GM10248 (cell line): ENCODE data around the gene KANSL1.
"Not testable (repeated sequence)": the region's sequence is repeated elsewhere in the genome, so short reads cannot be mapped to it uniquely, and the experiment has no call there.

ENCODE experiments used
- CTCF ChIA-PET: fragments of 300-600 bp; sonication (Branson Sonifier 250); formaldehyde crosslinking; extraction: SDS; loops from one replicate; lab custom pipeline; 2021; ENCODE audit warnings: antibody characterized with exemption; lab: Yijun Ruan, JAX
- POLR2A ChIA-PET: fragments of 350-650 bp; sonication (Branson Sonifier 250); formaldehyde crosslinking; extraction: SDS; loops from one replicate; lab custom pipeline; 2020; ENCODE audit warnings: antibody characterized with exemption; lab: Yijun Ruan, JAX
- DNase-seq: peaks from one replicate; pipeline ENCODE4 v3.0.0; 2012; ENCODE audit errors: extremely low spot score
- CTCF ChIP-seq: IDR thresholded peaks from 2 replicates; pipeline ENCODE4 v1.5.1; 2012; ENCODE audit warnings: mild to moderate bottlenecking, low read depth; ENCODE audit errors: extremely low read depth, missing control alignments, control extremely low read depth

Gene KANSL1

GRCh38 chr17:46192189-46192438, 1.1 kb downstream of the KANSL1 start:
- DNase-seq = no peak
- TF ChIP-seq CTCF = no peak
- ChIA-PET POLR2A (no interaction called here), CTCF (interaction anchor here (1.2 to 2.3 kb wide), 5 partner anchors 10 to 190 kb away, joined by 3 to 17 read pairs (median 9); no protein-coding TSS in a partner anchor)

DNA sequence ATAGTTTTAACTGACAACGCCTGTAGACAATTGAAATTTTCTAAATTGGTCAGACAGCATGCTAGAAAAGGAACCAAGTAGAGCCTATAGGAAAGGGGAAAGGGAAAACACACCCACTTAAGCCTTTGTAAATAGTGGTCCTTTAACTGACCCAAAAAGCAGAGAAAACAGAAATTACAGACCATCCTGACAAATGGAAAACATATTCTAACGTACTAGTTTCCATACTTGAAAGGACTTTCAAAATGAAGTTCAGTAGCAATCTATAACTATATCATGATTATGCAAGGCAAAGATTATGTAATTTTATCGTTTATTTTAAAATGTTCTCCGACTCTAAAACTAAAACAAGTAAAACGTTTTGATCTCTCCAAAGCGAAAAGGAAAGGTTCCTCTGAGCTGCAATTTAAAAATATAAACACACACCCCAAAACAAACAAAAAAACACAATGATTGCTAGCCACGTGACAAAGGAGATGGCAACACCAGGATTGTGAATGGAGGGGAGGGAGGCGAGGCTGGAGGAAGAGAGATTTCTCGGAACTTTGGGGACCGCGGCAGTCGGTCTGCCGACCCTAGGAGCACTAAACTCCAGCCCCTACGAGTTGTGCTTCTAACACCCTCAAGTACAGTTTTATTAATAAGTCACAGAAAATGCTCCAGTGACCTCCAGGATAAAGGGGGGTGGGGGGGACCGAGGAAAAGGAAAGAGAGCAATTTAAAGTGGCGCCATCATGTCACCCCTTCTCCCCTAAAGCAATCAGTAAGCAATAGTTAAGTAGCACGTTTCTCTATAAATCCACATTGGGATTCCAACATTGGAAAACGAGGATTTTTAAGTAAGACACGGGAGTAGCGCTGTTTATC, 1.7 kb downstream of the KANSL1 start:
- ChIA-PET CTCF (interaction anchor here (1.4 to 2.3 kb wide), 4 partner anchors 9 to 189 kb away, joined by 3 to 17 read pairs (median 13); no protein-coding TSS in a partner anchor), POLR2A (no interaction called here)
- TF ChIP-seq CTCF = no peak
- peak; percentile 34 for DNase-seq

DNA sequence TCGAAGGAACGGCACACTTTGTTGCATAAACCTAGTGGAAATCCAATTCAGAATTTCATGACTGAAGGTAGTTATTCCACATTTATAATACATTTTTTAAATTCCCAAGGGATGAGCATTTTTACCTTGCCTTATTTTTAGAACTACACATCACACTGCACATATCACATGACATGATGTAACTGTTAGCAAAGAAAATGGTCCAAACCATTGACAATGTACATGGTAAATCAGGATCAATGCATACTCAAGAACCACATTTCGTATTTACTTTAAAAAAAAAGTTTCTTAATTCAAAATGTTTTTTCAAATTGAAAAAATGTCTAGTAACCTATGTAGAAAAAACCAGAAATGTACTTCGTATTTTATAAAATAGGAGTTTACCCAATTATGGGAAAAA, 2.5 kb downstream of the KANSL1 start:
- CTCF ChIA-PET = no interaction called here
- TF ChIP-seq CTCF = no peak
- POLR2A ChIA-PET = no interaction called here
- no peak for DNase-seq

DNA sequence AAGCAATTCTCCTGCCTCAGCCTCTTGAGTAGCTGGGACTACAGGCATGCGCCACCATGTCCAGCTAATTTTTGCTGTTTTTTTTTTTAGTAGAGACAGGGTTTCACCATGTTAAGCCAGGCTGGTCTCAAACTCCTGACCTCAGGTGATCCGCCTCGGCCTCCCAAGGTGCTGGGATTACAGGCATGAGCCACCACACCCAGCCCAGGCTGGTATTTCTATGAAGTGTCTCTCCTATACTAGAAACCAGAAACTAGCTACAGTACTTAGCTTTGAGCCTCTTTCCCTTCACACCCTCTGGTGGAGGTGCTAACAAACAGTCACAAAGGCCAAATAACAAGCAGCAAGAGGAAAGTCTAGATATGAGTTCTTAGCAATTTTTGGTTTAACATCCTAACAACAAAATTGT, 6.4 kb downstream of the KANSL1 start:
- peak; percentile 52 for TF ChIP-seq CTCF
- DNase-seq = peak; percentile 51
- POLR2A ChIA-PET = not testable (repeated sequence)
- CTCF ChIA-PET = interaction anchor here (0.8 to 4.0 kb wide), 14 partner anchors 8 to 185 kb away, joined by 3 to 20 read pairs (median 4); no protein-coding TSS in a partner anchor

- POLR2A ChIA-PET = no interaction called here
- no peak for TF ChIP-seq CTCF
- CTCF ChIA-PET = interaction anchor here (1.3 to 4.0 kb wide), 6 partner anchors 8 to 183 kb away, joined by 3 to 20 read pairs (median 6); partner anchors contain the start of gene KANSL1
- DNase-seq = no peak
Measured at GRCh38 chr17:46184696-46185095, 8.5 kb downstream of the KANSL1 start.

- ChIA-PET POLR2A (interaction anchor here (0.9 kb wide), 1 partner anchor 10 kb away, joined by 4 read pairs; the partner anchor contains the start of gene KANSL1), CTCF (interaction anchor here (1.0 to 3.2 kb wide), 3 partner anchors 10 to 144 kb away, joined by 3 to 17 read pairs (median 3); partner anchors contain the start of gene KANSL1)
Measured at GRCh38 chr17:46183383-46183782, 9.8 kb downstream of the KANSL1 start.

GRCh38 chr17:46182961-46183360, 10.3 kb downstream of the KANSL1 start:
- DNase-seq = no peak
- TF ChIP-seq CTCF = no peak
- ChIA-PET POLR2A (interaction anchor here (0.9 kb wide), 1 partner anchor 10 kb away, joined by 4 read pairs; the partner anchor contains the start of gene KANSL1), CTCF (interaction anchor here (1.0 to 3.2 kb wide), 3 partner anchors 10 to 144 kb away, joined by 3 to 17 read pairs (median 3); partner anchors contain the start of gene KANSL1)

More at GRCh38 chr17:46183383-46183782, 9.8 kb downstream of the KANSL1 start:
- DNase-seq = not testable (repeated sequence)
